Measurements from ENCODE around the gene MLKL.

Gene MLKL

DNA sequence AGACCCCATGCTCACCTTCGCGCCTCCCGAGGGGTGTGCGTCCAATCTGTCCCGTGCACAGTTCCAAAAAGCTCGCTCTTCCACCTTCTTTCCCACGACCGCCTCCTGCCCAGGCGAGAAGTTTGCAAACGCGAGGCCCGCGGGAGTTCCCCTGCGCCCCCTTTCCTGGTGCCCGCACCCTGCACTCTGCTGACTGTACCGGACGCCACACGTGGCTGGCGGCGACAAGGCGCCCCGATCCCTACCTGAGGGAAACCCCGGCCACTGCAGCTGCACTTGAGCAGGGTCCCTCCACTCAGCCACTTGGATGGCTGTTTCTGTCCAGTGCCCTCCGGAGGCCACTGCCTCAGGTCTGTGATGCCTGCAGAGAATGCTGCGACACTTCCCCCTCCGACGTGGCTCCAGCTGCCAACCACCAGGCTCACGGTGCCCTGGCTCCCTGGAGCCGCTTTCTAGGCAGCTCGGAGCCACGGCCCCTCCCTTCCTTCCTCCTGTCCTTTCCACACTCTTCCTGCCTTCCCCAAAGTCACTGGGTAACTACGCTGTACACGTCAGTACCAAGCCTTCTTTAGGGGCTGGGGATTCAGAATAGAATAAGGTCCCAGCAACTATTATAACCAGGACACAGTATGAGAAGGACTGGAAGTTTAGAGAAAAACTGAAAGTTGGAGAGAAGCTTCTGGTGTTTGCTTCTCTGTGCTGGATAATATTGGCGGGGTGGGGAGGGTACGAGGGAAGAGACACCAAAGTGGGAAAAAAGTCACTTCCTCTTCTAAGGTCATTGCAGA lies at the start of gene MLKL:
Gene MLKL (minus strand): TSS at position 425 of the 788 bp plus-strand sequence. CDS start 5,105 bp downstream, outside the sequence.
- DNase-seq (ENCODE audit: low read depth) = peak; percentile 71

DNA sequence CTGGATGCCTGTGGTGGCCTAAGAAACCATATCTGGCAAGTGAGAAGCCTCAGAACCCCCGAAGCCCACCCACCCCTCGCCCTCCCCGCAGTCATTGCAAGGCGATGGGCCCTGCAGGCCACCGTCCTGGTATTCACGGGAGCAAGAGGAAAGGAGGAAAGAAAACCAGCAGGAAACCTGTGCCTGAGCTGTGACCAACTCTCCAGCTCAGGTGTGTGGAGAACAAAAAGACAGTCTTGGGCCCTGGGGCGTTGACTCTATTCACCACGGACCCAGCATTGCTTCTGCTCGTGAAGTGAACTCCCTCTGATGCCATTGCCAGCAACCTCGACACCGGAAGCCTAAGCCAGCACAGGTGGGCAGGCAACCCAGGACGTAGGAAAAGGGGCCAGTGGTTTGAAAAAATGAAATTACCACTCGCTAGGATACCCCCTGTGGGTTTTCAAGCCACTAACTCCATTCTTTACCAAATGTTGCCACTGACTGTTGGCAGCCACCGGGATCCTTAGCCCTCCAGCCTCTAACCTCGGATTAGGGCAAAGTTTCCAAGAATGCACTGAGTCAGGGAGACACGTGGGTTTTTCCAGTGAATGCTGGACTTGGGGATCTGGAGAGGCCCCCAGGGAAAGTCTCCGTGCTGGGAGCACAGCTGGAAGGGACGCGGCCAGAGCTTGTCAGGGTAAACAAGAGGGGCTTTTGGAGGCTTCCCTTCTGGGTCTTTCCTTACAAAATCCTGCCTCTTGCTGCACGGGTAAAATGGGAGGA lies 48.8 kb upstream of the MLKL start:
- DNase-seq (ENCODE audit: low read depth) = no peak

DNA sequence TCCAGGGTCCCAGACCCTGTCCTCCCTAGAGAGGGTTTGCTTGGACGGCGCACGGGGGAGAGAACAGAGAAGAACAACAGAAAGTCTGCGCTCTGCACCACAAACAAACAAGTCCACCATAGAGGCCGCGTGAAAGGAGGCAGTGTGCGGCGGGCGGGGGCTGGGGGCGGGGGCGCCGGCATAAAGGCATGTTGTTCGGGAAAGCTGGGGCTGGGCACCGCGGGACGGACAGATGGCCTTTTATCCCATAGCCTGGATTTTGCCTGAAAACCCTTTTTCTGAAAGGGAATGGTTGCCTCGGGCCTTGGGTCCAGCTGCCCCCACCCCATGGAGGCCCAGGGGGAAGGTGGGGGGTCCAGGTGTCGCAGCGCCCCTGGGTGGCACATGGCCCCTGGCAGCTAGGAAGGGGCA lies 48.0 kb upstream of the MLKL start:
- DNase-seq (ENCODE audit: low read depth) = no peak

DNA sequence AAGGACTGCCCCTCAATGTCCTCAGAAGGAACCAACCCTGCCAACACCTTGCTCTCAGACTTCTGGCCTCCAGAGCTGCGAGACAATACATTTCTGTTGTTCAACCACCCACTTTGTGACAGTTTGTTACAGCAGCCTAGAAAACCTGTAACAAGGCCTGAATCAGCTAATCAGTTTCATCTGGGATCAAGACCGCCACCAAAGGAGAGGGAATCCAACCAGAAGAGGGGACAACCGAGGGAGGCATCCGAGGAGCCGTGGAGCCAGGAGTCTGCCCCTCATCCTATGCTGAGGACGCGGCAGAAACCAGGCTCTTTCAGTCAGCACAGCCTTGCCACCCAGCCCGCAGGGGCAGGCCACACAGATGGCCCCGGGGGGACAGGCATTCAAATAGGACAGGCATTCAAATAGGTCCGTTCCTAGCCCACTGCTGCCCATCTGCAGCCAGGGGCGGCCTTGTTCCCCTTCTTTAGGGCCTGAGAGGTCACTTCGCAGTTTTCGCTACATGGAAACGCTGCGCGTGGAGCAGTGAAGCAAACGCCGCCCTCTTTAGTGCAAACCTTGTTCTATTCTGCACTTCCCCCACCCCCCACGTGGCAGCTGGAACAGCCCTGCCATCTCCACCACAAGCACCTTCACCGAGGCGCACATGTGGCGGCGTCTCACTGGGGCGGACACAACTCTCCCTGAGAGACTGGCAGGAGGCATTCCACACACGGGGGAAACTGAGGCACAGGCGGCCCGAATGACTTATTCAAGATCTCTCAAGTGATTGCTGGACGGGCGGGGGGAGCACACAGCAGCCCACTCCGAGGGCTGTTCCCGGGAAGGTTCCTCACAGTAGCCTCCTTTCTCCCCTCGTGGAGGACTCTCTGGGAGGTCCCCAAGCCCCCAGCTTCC lies 47.3 kb upstream of the MLKL start:
- DNase-seq (ENCODE audit: low read depth) = no peak

DNA sequence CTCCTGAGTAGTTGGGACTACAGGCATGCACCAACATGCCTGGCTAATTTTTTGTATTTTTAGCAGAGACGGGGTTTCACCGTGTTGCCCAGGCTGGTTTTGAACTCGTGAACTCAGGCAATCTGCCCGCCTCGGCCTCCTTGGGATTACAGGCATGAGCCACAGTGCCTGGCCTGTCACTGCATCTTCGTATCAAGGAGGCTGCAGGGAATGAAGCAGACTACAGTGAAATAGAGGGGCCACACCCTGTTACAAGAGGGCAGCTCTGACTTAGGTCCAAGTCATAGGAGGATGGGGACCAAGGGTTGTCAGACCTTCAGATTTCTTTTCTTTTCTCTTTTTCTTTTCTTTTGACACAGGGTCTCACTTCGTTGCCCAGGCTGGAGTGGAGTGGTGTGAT lies 45.3 kb upstream of the MLKL start:
- DNase-seq (ENCODE audit: low read depth) = no peak

DNA sequence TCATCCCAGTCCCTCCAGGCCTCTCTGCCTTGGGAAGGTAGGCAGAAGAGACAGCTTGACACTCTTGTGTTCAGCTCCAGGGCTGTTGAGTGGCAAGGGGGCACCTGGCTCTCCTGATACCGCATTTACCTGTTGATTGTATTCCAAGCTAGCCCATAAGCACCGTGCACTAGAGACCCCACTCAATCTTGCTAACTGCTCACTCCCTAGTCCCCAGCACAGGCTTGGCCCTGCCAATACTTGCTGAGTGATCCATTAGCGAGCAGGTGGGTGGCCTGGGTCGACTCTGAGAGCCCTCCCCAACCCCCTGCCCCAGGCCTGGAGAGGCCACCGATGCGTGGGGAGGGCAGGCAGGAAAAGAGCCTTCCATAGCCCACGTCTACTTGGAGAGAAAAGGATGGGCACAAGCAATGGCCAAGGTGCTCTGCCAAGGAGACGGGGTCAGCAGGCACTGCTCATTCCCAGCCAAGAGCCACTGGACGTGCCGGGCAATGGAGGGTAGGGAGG lies 44.5 kb upstream of the MLKL start:
- DNase-seq (ENCODE audit: low read depth) = no peak

DNA sequence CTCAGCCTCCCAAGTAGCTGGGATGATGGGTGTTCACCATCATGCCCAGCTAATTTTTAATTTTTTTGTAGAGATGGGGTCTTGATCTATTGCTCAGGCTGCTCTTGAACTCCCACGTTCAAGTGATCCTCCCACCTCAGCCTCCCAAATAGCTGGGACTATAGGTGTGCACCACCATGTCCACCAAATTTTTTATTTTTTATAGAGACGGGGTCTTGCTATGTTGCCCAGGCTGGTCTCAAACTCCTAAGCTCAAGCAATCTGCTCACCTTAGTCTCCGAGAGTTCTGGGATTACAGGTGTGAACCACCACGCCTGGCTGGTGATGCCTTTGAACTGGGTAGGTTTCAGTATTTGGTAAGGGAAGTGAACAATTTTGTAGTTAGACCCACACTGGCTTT lies 43.9 kb upstream of the MLKL start:
- DNase-seq (ENCODE audit: low read depth) = no peak

DNA sequence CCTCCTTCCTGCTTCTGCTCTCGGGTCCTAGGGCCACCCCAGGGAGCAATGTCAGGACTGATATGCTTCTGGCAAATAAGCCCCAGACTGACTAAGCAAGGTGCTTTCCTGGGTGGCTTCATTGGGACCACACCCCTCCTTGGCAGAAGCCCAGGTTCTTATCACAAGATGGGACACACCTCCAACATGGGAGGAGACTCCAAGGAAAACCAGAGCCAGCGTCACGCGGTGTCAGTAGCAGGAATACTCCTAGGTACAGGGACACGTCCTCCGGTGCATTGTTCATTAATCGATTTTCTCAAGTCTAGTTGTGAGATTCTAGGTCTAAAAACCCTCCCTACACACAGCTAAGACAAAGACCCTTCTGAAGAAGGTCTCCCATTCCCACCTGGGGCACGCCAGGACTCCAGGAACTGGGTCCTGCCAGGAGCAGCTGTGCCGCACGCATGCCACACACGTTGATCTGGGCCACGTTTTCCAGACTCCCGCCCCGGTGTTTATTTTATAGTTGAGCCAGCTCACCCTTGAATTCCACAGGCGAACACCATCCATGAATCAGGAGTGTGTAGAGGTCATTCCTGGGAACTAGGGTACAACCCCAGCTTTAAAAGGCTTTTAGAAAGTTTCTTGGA lies 43.1 kb upstream of the MLKL start:
- DNase-seq (ENCODE audit: low read depth) = no peak

DNA sequence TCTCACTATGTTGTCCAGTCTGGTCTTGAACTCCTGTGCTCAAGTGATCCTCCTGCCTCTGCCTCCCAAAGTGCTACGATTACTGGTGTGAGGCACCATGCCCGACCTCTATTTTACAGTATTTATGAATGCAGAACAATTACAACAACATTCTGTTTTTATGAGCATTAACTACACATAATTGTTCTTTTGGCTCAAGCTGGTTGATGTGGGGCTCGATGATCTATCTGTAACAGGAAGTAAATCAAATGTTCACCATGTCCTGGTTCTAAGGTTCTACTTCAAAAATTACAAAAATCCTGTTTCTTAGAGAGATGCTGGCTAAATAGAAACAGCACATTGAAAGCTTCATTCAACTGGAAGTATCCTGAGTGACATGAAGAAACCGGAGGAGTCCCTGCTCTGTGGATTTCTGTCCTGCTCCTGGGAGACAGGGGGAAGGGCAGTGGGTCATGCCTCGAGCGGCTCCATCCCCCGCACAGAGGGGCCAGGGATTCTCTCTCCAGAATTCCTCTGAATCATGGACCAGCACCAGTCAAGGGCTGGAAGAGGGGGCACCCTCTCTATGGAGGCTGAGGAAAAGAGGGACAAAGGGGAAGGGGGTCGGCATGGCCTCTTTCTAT lies 42.5 kb upstream of the MLKL start:
- no peak for DNase-seq (ENCODE audit: low read depth)

DNA sequence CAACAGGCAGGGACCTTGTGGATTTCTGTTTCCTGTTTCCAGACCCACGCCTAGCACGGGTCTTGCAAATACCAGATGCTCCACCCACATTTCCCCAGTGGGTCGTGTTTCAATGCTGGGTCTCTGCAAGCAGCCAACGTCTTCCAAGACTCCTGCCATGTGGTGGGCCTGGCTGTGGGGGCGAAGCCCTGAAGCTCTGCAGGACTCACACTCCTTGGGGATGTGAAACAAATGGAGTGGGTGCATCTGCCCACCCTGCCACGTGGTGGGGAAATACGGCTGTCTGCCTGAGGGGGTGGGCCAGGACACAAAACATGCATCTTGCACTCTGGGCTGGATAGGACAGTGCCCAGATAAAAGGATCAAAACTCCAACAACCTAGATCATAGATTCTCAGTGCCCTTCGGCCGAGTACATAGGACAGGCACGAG lies 41.4 kb upstream of the MLKL start:
- DNase-seq (ENCODE audit: low read depth) = no peak

DNA sequence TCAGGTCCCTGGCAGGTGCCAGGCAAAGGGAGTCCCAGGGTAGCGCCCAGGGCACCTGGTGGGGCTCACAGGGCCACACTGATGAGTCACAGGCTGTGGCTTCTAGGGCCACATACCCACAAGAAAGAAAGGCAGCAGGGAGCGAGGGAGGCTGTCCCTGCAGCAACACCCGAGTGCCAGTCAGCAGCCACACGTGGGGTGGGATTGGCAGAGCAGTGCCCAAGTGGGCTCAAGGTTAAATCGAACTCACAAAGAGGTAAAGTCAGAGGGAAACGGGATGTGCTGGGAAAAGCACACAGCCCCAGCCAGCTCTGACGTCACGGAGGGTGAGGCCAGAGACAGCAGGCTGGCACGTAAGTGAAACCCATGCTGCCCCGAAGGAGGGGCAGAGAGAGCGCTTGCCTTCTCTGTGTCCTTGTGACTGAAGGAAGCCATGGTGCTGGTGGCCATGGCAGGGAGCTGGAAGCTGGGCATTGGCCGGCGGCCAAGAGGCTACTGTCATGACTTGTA lies 40.2 kb upstream of the MLKL start:
- DNase-seq (ENCODE audit: low read depth) = no peak

DNA sequence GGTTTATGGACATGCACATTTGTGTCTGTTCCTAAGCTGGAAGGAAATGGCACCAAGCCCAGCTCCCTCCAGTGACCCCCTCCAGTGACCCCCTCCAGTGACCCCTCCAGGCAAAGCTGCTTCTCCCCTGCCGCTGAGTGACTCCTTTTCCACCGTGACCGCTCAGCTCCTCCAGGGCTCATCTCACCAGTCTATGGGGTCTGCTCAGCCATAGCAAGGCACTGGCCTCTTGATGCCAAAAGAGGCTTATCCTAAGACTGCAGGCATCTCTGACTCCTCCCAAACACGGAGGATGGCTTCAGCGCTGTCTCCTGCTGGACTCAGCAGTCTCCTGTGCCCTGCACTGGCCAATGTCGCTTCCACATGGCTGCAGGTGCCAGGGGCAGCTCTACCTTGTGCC lies 38.6 kb upstream of the MLKL start:
- no peak for DNase-seq (ENCODE audit: low read depth)

DNA sequence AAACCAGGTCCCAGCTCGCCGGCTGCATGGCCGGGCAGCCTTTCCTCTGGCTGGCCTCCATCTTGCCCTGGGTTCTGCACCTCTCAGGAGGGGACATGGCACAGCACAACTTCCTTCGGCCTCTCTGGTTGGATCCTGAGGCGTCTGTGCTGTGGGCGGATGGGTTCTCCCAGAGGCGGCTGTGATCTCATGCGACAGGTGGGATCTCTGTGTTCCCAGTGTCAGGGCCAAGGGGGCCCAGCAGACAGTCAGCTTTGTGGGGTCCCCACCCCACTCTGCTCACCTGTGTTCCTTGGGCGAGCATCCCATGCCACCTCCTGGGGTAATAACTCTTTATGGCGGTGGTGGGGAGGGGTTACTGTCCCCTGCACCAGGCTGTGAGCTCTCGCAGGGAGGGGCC lies 38.2 kb upstream of the MLKL start:
- no peak for DNase-seq (ENCODE audit: low read depth)

DNA sequence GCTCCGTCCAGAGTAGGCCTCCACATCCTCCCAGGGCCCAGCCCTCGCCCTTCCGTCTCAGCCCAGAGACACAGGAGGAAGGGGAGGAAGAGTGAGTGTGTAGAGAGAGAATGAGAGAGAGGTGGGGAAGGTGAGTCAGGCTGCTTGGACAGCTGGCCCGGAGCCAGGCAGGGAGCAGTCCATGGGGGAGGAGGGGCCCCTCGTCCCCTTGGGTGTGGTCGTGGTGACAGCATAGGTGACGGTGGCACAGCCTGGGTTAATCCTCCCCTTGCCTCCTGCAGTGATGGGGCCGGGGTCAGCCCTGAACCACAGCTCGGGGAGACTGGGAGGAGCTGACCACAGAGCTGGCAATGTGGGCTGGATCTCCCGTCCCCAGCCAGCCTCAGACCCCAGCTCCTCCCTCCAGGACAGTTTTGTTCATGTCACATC lies 37.5 kb upstream of the MLKL start:
- no peak for DNase-seq (ENCODE audit: low read depth)

DNA sequence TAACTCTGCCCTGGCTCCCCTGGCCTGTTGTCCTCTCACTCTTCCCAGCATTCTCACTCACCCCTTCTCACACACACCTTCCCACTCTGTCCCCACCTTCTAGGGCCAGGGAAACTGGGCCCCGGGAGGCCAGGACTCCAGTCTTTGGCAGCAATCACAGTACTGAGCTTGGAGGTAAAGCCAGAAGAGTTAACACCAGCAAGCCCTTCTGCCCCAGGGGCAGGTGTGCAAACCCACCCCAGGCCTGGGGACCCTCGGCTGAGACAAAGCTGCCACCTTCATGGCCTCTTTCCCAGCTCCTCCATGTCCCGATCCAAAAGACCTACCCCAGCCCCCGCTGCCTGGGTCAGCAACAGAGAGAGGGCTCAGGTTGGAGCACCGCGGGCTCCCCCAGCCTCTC lies 36.9 kb upstream of the MLKL start:
- DNase-seq (ENCODE audit: low read depth) = no peak

DNA sequence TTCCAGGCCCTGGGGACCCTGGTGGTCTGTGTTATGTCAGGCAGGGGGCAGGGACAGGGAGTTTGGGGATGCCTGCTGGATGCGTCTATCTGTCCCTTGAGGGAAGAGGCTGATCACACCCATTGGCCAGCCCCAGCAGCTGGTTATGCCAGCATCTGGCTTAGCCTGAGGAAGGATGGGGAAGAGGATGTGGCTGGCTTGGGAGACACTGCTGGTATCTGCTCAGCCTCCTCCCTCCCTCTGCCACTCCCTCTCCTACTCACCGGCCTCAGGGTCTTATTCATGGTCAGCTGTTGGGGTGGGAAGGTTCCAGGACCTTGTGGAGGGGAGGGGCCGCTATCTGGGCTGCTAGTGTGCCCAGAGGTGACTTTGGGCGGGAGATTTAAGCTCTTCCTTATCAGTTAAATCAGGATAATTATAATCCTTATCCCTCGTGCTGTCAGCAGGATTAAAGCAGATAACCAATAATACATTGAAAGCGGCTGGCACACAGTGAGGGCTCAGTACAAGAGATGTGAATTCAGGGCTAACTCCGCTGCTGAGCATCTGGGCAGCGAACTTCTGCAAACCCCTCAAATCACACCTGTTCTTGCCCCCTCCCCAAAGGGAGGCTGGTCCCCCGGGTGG lies 36.0 kb upstream of the MLKL start:
- DNase-seq (ENCODE audit: low read depth) = no peak

DNA sequence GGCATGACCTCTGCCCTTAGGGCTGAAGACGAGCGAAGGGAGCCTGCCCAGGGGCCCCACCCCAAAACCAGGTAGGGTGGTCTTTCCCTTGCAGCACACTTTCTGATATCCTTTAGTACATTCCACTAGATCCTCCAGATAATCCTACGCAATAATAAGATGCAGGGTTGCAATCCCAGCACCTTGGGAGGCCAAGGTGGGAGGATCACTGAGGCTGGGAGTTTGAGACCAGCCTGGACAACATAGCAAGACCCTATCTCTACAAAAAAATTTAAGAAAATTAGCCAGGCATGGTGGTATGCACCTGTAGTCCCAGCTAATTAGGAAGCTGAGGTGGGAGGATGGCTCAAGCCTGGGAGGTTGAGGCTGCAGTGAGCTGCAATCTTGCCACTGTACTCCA lies 34.9 kb upstream of the MLKL start:
- DNase-seq (ENCODE audit: low read depth) = no peak

DNA sequence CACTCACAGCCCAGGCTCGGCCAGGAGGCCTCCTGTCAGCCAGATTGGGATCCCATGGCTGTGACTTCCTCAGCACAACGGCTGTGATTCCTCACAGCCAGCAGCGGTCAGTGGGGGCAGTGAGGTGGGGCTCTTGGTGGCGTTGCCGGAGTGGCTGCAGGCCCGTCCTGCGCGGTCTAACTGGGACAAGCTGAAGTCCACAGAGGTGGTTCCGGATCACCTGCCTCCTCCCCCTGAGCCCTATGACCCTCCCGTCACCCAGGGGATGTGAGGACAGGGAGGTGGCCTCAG lies 34.4 kb upstream of the MLKL start:
- no peak for DNase-seq (ENCODE audit: low read depth)

DNA sequence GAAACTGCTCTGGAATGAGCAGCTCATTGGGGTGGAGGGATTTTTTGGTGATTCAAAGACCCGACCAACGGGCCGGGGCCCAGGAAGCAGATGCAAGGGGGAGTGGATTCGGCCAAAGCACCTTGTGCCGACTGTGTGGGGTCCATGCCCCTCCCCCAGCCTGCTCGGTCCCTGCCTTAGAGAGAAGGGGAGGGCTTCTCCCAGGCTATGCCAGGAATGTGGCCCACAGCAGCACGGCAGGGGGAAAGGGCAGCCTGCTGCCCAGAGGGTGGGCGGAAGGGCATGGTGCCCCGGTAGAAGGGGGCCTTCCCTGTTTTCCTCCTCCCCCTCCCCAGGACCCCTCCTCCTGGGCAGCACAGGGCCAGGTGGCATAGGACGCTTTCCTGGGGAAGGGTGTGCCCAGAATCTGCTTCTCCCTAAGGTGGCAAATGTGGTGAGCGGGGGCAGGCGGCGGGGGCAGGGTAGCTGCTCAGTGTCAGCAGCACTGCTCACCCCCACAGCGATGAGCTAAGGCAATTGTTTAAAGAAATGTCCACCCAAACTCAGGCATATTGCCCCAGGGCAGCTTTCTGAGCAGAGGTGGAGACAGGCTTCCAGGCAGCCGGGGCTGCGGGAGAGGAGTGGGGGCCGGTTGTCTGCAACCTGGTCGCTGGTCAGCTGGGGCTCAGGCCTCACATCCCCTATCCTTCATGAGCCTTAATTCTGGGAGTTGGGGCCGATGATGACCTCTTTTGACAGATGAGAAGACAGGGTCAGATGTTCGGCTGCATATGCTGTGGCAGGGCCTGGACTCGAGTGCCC lies 33.9 kb upstream of the MLKL start:
- DNase-seq (ENCODE audit: low read depth) = no peak

All from HS-5 (cell line).